ENCODE results near the gene FOXK1.

DNA sequence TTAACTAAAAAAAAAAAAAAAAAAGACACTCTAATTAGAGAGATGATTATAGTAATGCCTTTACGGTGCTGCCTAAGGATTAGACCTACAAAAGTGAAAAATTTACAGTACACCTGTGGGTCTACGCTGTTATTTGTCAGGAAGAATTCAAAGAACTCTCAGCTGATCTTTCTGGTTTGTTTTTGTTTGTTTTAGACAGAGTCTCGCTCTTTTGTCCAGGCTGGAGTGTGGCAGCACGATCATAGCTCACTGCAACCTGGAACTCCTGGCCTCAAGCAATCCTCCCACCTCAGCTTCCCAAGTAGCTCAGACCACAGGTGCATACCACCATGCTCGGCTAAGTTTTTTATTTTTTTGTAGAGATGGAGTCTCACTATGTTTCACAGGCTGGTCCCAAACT is 28.3 kb upstream of the FOXK1 start:
- TF ChIP-seq, protein P1, sequence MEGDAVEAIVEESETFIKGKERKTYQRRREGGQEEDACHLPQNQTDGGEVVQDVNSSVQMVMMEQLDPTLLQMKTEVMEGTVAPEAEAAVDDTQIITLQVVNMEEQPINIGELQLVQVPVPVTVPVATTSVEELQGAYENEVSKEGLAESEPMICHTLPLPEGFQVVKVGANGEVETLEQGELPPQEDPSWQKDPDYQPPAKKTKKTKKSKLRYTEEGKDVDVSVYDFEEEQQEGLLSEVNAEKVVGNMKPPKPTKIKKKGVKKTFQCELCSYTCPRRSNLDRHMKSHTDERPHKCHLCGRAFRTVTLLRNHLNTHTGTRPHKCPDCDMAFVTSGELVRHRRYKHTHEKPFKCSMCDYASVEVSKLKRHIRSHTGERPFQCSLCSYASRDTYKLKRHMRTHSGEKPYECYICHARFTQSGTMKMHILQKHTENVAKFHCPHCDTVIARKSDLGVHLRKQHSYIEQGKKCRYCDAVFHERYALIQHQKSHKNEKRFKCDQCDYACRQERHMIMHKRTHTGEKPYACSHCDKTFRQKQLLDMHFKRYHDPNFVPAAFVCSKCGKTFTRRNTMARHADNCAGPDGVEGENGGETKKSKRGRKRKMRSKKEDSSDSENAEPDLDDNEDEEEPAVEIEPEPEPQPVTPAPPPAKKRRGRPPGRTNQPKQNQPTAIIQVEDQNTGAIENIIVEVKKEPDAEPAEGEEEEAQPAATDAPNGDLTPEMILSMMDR (IDR thresholded peaks at IDR 0.05) = no peak
- TF ChIP-seq POLR2A (IDR thresholded peaks at IDR 0.05) = no peak

Measured in right lobe of liver (tissue), 4 donors.